Epithelial cell of proximal tubule (primary cell): Measurements from ENCODE around the gene UBTD2. TPM values are rescaled to one million over a fixed set of nuclear protein-coding genes. Genes with fewer than 3 reads are reported as not detected.

Experiments
- DNase-seq: peaks from one replicate; pipeline ENCODE4 v3.0.0-alpha.2; 2011; ENCODE audit warnings: low read depth
- H3K4me3 ChIP-seq: 2 replicates; pipeline ENCODE4 v1.5.1; 2011; ENCODE audit warnings: low read depth, mild to moderate bottlenecking, low read length
- total RNA-seq: library from RNA; depleted of rRNA; stranded (reverse); fragments of >200 nt; gene quantifications from 2 replicates; pipeline ENCODE4 v1.2.3, GENCODE V29; 2015
- TF ChIP-seq, protein P1 (sequence below): conservative IDR thresholded peaks from 2 replicates; pipeline ENCODE4 v1.5.1; 2012; ENCODE audit warnings: low read depth, mild to moderate bottlenecking, low read length

The UBTD2 gene
- total RNA-seq, 1 donor from 2014 or later = 15.1 TPM

DNA sequence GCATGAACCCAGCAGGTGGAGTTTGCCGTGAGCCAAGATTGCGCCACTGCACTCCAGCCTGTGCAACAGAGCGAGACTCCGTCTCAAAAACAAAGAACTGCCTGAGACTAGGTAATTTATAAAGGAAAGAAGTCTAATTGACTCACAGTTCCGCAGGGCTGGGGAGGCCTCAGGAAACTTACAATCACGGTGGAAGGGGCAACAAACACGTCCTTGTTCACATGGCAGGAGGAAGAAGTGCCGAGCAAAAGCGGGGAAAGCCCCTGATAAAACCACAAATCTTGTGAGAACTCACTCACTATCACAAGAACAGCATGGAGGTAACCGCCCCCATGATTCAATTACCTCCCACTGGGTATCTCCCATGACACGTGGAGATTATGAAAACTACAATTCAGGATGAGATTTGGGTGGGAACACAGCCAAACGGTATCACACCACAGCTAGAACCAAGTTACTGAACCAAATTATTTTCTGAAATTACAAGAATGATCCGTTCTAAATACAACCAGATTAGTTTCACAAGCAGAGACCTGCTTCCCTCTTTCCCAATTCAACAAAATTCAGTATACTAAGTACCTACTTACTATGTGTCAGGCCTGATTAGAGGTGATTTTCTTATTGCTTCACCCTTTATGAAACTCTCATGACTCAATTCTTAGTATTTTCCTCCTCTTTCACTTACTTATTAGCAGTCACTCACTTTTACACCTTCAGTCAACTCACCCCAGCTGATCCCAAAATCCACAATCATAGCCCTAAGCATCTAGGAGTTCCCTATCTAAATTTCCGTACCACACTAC, 8.4 kb downstream of the UBTD2 start:
- DNase-seq = peak; percentile 94
- H3K4me3 ChIP-seq = no peak overlapping the region
- TF ChIP-seq, protein P1, sequence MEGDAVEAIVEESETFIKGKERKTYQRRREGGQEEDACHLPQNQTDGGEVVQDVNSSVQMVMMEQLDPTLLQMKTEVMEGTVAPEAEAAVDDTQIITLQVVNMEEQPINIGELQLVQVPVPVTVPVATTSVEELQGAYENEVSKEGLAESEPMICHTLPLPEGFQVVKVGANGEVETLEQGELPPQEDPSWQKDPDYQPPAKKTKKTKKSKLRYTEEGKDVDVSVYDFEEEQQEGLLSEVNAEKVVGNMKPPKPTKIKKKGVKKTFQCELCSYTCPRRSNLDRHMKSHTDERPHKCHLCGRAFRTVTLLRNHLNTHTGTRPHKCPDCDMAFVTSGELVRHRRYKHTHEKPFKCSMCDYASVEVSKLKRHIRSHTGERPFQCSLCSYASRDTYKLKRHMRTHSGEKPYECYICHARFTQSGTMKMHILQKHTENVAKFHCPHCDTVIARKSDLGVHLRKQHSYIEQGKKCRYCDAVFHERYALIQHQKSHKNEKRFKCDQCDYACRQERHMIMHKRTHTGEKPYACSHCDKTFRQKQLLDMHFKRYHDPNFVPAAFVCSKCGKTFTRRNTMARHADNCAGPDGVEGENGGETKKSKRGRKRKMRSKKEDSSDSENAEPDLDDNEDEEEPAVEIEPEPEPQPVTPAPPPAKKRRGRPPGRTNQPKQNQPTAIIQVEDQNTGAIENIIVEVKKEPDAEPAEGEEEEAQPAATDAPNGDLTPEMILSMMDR = no peak

DNA sequence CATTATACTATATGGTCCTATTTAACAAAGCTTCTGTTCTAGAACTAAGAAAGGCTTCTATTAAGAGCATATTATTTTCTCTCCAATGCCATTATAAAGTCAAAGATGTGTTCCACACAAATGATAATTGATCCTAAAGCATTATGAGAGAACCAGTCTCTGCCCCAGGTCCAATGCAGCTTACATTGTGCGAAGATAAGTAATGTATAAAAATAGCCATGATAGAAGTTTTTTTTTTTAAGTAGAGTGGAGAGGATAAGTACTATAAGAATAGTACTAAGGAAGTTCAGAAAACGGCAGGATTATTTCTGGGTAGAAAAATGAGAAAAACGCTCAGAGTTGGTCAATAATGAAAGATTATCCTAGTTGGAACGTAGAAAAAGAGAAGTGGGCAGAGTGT, 15.6 kb downstream of the UBTD2 start:
- DNase-seq = no peak
- H3K4me3 ChIP-seq = no peak overlapping the region
- TF ChIP-seq, protein P1 = no peak

DNA sequence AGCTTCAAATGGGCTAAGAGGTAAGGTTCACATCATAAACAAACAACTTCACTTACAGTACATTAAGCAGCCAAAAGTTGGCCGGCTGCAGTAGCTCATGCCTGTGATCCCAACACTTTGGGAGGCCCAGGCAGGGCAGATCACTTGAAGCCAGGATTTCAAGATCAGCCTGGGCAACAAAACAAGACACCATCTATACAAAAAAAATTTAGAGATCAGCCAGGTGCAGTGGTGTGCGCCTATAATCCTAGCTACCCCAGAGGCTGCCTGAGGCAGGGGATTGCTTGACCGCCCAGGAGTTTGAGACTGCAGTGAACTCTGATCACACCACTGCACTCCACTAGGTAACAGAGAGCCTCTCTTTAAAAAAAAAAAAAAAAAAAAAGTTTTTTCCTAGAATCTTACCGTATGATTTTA, 16.9 kb downstream of the UBTD2 start:
- no peak overlapping the region for H3K4me3 ChIP-seq
- TF ChIP-seq, protein P1 = no peak
- no peak for DNase-seq

DNA sequence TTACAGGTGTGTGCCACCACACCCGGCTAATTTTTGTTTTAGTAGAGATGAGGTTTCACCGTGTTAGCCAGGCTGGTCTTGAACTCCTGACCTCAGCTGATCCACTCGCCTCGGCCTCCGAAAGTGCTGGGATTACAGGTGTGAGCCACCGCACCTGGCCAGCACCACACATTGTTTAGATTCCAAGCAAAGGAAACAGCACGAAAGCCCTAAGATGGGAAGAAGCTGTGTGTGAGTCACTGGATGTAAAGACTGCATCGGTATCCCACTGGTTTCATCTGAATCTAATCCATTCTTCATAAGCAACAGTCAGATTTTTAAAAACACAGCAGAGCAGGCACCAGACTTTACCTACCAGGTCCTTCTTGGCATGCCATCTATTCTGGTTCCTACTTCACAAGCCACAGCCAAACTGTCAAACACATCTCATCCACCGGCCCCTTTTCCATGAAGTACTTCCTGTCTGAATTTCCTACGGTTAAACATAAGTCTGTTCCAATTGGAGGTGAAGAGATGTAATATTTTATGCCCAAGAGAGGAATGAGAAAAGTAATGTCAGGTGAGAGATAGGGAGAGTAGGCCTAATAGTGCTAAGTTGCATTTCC, 17.4 kb downstream of the UBTD2 start:
- TF ChIP-seq, protein P1 = no peak
- no peak overlapping the region for H3K4me3 ChIP-seq
- DNase-seq = no peak

- TF ChIP-seq, protein P1 = no peak
- H3K4me3 ChIP-seq = no peak overlapping the region
- no peak for DNase-seq
Observed at GRCh38 chr5:172264815-172265395, 18.7 kb downstream of the UBTD2 start.

GRCh38 chr5:172255444-172255843, 28.1 kb downstream of the UBTD2 start:
- TF ChIP-seq, protein P1 = no peak
- no peak for DNase-seq
- H3K4me3 ChIP-seq = no peak overlapping the region
